ENCODE results near the gene SPCS2. TPM values are rescaled to one million over a fixed set of nuclear protein-coding genes. Genes with fewer than 3 reads are reported as not detected.
A peak's percentile ranks its signal among the peaks of the same experiment; 100 is the strongest.

SPCS2 gene
- 47.3 and 49.1 TPM in 2 replicates for polyA plus RNA-seq (2012; rRNA removed)
- polyA plus RNA-seq (2012; cell fraction: cytosol; rRNA removed): 61.4 and 77.4 TPM in 2 replicates
- polyA plus RNA-seq (2012; cell fraction: nucleus; rRNA removed): 19.4 and 38.4 TPM in 2 replicates

DNA sequence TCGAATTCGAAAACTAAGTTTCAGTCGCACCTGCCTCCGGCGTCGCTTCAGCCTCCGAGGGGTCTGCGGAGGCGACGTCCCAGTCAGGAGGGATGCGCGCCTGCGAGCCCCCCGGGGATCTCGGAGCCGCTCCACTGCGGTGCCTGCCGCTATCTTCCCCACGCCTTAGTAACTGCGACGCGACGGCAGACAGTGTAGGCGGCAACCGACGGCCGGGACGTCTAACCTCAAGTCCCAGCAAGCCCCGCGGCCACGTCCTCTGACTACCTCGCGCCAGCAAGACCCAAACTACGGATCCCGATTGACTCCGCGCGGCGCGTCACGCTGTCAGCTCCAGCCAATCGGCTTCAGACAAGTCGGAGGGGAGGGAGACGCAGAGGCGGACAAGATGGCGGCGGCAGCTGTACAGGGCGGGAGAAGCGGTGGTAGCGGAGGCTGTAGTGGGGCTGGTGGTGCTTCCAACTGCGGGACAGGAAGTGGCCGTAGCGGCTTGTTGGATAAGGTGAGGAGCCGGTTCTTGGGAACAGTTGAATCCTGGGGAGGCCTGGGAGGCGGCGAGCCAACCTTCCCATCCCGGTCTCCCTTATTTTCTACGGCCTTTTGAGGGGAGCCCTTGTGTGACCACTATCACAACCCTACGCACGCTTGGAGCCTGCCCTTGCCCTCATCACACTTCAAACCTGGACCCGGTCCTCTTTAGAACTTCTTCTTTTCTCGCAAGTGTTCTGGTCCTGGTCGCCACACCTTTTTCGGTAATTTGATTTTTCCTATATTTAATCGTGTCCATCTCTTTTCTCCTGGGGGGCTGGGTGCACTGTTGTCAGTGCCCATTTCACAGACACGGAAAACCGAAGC, at the start of gene SPCS2, which contains the start of gene XRRA1:
SPCS2 (plus strand) TSS at position 369 of the 855 bp plus-strand sequence; CDS start at position 389, 20 bp downstream.
XRRA1 (minus strand) TSS at position 194 of the 855 bp plus-strand sequence. CDS start 8,213 bp downstream, outside the sequence.
- peaks cover 11% of the 10 kb centered on the region for H3F3A ChIP-seq (replicated peaks; ENCODE audit: insufficient read depth)
- H4K20me1 ChIP-seq (ENCODE audit: insufficient read depth): peaks cover 14% of the 10 kb centered on the region
- no peaks in the 10 kb centered on the region for H3K9me2 ChIP-seq
- H3K9me3 ChIP-seq: no peaks in the 10 kb centered on the region
- peak within 1 kb of the TSS; percentile 87 for H3K4me2 ChIP-seq
- peaks cover 94% of the 10 kb centered on the region for H3K79me2 ChIP-seq (ENCODE audit: insufficient read depth)
- CTCF ChIA-PET: interaction anchor here (0.6 to 1.8 kb wide), 4 partner anchors 20 to 300 kb away, joined by 4 to 5 read pairs (median 4); no protein-coding TSS in a partner anchor
- TF ChIP-seq ELF1 (IDR thresholded peaks at IDR 0.05) (0 out of 2 replicates have a peak, but pooled peaks have one; percentile 4), EP300 (IDR thresholded peaks at IDR 0.05; ENCODE audit: borderline replicate concordance in 1 of 2, low read depth in 1 of 2, low read length in 1 of 2) (peak in 1 of 2 experiments; percentile 24; a peak in 1 of 4 replicates), TAF1 (IDR thresholded peaks at IDR 0.05; ENCODE audit: borderline replicate concordance, low read depth, low read length) (peak; percentile 90), EZH2phosphoT487 (IDR thresholded peaks at IDR 0.05; ENCODE audit: borderline replicate concordance, low read depth) (no peak), SMC3 (IDR thresholded peaks at IDR 0.05; ENCODE audit: low read depth, low read length) (no peak), FOXM1 (IDR thresholded peaks at IDR 0.05; ENCODE audit: low read depth) (no peak), TEAD4 (IDR thresholded peaks at IDR 0.05; ENCODE audit: borderline replicate concordance, insufficient read depth) (no peak), MEF2A (IDR thresholded peaks at IDR 0.05; ENCODE audit: borderline replicate concordance, low read depth) (no peak), GATA2 (CRISPR knock-in tag; IDR thresholded peaks at IDR 0.05) (peak; percentile 26; the same call in 1 of the 2 replicates), CHD2 (IDR thresholded peaks at IDR 0.05; ENCODE audit: low read length, partially characterized antibody) (peak; percentile 79), FOSL2 (IDR thresholded peaks at IDR 0.05; ENCODE audit: borderline replicate concordance, low read depth) (no peak; the same call in 1 of the 2 replicates), RCOR1 (IDR thresholded peaks at IDR 0.05; ENCODE audit: low read length) (no peak), MXI1 (IDR thresholded peaks at IDR 0.05; ENCODE audit: low read depth, low read length) (peak; percentile 89), POLR2AphosphoS5 (IDR thresholded peaks at IDR 0.05; ENCODE audit: low read depth, low read length) (peak; percentile 85), FOXJ3 (CRISPR knock-in tag; IDR thresholded peaks at IDR 0.05) (no peak), SIN3A (IDR thresholded peaks at IDR 0.05; ENCODE audit: borderline replicate concordance, low read depth, low read length) (0 out of 2 replicates have a peak, but pooled peaks have one; percentile 57), RFX5 (IDR thresholded peaks at IDR 0.05; ENCODE audit: low read length) (peak; percentile 23; the same call in 1 of the 2 replicates), YY1 (IDR thresholded peaks at IDR 0.05; ENCODE audit: low read depth) (peak; percentile 96)
- TF ChIP-seq, protein P1, sequence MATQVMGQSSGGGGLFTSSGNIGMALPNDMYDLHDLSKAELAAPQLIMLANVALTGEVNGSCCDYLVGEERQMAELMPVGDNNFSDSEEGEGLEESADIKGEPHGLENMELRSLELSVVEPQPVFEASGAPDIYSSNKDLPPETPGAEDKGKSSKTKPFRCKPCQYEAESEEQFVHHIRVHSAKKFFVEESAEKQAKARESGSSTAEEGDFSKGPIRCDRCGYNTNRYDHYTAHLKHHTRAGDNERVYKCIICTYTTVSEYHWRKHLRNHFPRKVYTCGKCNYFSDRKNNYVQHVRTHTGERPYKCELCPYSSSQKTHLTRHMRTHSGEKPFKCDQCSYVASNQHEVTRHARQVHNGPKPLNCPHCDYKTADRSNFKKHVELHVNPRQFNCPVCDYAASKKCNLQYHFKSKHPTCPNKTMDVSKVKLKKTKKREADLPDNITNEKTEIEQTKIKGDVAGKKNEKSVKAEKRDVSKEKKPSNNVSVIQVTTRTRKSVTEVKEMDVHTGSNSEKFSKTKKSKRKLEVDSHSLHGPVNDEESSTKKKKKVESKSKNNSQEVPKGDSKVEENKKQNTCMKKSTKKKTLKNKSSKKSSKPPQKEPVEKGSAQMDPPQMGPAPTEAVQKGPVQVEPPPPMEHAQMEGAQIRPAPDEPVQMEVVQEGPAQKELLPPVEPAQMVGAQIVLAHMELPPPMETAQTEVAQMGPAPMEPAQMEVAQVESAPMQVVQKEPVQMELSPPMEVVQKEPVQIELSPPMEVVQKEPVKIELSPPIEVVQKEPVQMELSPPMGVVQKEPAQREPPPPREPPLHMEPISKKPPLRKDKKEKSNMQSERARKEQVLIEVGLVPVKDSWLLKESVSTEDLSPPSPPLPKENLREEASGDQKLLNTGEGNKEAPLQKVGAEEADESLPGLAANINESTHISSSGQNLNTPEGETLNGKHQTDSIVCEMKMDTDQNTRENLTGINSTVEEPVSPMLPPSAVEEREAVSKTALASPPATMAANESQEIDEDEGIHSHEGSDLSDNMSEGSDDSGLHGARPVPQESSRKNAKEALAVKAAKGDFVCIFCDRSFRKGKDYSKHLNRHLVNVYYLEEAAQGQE (IDR thresholded peaks at IDR 0.05; ENCODE audit: low read depth, low read length): peak; percentile 51; the same call in 1 of the 2 replicates
- TF ChIP-seq, protein P2, sequence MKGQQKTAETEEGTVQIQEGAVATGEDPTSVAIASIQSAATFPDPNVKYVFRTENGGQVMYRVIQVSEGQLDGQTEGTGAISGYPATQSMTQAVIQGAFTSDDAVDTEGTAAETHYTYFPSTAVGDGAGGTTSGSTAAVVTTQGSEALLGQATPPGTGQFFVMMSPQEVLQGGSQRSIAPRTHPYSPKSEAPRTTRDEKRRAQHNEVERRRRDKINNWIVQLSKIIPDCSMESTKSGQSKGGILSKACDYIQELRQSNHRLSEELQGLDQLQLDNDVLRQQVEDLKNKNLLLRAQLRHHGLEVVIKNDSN (IDR thresholded peaks at IDR 0.05; ENCODE audit: borderline replicate concordance, low read depth): peak; percentile 94
- TF ChIP-seq, protein P3, sequence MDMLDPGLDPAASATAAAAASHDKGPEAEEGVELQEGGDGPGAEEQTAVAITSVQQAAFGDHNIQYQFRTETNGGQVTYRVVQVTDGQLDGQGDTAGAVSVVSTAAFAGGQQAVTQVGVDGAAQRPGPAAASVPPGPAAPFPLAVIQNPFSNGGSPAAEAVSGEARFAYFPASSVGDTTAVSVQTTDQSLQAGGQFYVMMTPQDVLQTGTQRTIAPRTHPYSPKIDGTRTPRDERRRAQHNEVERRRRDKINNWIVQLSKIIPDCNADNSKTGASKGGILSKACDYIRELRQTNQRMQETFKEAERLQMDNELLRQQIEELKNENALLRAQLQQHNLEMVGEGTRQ (IDR thresholded peaks at IDR 0.05; ENCODE audit: borderline replicate concordance, low read depth, low read length): peak; percentile 78
- TF ChIP-seq, protein P4, sequence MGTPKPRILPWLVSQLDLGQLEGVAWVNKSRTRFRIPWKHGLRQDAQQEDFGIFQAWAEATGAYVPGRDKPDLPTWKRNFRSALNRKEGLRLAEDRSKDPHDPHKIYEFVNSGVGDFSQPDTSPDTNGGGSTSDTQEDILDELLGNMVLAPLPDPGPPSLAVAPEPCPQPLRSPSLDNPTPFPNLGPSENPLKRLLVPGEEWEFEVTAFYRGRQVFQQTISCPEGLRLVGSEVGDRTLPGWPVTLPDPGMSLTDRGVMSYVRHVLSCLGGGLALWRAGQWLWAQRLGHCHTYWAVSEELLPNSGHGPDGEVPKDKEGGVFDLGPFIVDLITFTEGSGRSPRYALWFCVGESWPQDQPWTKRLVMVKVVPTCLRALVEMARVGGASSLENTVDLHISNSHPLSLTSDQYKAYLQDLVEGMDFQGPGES (IDR thresholded peaks at IDR 0.05; ENCODE audit: low read depth, low read length): peak; percentile 33; the same call in 1 of the 2 replicates
- TF ChIP-seq, protein P5, sequence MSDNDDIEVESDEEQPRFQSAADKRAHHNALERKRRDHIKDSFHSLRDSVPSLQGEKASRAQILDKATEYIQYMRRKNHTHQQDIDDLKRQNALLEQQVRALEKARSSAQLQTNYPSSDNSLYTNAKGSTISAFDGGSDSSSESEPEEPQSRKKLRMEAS (IDR thresholded peaks at IDR 0.05; ENCODE audit: low read depth): peak; percentile 87
- H3K27me3 ChIP-seq (ENCODE audit: insufficient read depth): no peaks in the 10 kb centered on the region
- POLR2A ChIA-PET: interaction anchor here (0.6 to 2.1 kb wide), 5 partner anchors 11 to 1426 kb away, joined by 3 to 9 read pairs (median 5); partner anchors contain the start of gene NEU3
- H3K4me1 ChIP-seq (ENCODE audit: control insufficient read depth in 1 of 2, insufficient read depth in 2 of 2, low read depth in 1 of 2, low read length in 1 of 2): peaks cover 3 to 15% of the 10 kb centered on the region in 2 experiments; a peak in 3 of 4 replicates
- DNase-seq: peak; percentile 93
- H3K36me3 ChIP-seq (replicated peaks in 1 of 2; ENCODE audit: control insufficient read depth in 1 of 2, insufficient read depth in 2 of 2, low read length in 1 of 2): peaks cover 13 to 33% of the 10 kb centered on the region in 2 experiments
- H3K27ac ChIP-seq (ENCODE audit: low read depth in 2 of 2, low read length in 1 of 2): peak within 1 kb of the TSS; percentile 72 to 80
- peak within 1 kb of the TSS; percentile 94 for H2AFZ ChIP-seq (ENCODE audit: low read depth)
- WGBS (ENCODE audit: low lambda C conversion rate): under 1% methylated on average over 33 of the region's 67 CpGs
- peak within 1 kb of the TSS; percentile 85 to 88 for H3K4me3 ChIP-seq (ENCODE audit: low read depth in 2 of 2, low read length in 1 of 2)
- H3K9ac ChIP-seq: peak within 1 kb of the TSS; percentile 91
